ENCODE measurements around the gene HYCC1.

DNA sequence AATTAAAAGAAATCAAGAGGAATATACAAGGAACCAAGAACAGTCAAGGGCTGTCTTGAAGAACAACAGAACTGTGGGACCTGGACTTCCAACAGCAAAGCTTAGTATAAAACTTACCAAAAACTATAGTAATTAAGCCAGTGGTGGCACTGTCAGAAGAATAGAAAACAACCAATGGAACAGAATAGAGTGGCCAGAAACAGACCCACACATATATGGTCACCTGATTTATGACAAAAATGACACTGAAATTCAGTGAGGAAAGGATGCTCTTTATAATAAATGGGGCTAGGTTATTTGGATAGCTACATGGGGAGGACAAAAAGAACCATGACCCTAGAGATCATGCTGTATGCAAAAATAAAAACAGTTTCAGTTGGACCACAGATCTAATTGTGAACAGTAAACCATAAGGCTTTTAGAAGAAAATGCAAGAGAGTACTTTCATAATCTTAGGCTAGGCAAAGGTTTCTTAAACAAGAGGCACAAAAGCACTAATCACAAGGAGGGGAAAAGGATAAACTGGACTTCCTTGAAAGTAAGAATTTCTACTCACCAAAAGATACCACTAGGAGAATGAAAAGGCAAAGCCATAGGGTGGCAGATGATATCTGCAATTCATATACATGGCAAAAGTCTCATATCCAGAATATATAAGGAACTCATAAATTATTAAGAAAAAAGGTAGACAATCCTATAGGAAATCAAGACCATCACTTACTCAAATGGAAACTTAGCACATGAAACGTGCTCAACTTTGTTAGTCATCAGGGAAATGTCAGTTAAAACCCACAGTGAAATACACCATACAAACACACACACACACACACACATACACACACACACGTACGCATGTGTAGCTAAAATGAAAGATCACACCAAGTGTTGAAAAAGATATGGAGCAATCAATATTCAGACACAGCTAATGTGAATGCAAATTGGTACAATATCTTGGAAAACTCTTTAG lies 20.8 kb downstream of the HYCC1 start:
- TF ChIP-seq, protein P1, sequence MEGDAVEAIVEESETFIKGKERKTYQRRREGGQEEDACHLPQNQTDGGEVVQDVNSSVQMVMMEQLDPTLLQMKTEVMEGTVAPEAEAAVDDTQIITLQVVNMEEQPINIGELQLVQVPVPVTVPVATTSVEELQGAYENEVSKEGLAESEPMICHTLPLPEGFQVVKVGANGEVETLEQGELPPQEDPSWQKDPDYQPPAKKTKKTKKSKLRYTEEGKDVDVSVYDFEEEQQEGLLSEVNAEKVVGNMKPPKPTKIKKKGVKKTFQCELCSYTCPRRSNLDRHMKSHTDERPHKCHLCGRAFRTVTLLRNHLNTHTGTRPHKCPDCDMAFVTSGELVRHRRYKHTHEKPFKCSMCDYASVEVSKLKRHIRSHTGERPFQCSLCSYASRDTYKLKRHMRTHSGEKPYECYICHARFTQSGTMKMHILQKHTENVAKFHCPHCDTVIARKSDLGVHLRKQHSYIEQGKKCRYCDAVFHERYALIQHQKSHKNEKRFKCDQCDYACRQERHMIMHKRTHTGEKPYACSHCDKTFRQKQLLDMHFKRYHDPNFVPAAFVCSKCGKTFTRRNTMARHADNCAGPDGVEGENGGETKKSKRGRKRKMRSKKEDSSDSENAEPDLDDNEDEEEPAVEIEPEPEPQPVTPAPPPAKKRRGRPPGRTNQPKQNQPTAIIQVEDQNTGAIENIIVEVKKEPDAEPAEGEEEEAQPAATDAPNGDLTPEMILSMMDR (IDR thresholded peaks at IDR 0.05) = no peak
- no peak for TF ChIP-seq EZH2 (IDR thresholded peaks at IDR 0.05; ENCODE audit: borderline replicate concordance, insufficient read depth, low read depth, low read length, poor library complexity, severe bottlenecking)

Data from B cell (primary cell).